Spleen (tissue), 11 donors: ENCODE data around the gene AGAP5. TPM values are rescaled to one million over a fixed set of nuclear protein-coding genes. Genes with fewer than 3 reads are reported as not detected.
A peak's percentile ranks its signal among the peaks of the same experiment; 100 is the strongest.
"Not testable (repeated sequence)": the region's sequence is repeated elsewhere in the genome, so short reads cannot be mapped to it uniquely, and the experiment has no call there.

Source experiments
- DNase-seq: peaks from one replicate; pipeline ENCODE4 v3.0.0-alpha.2; 2020
- H3K27ac ChIP-seq, 8 donors: fragments of 200-600 bp; sonication (generic) in 7 of 8; 1 replicate in 4 of 8; 2 replicates in 4 of 8; pipeline versions ENCODE4 v1.5.0 to v1.8.0; 2016 to 2021; ENCODE audit warnings: inconsistent platforms in 4 of 8, mild to moderate bottlenecking in 4 of 8, moderate library complexity in 1 of 8
- H3K27me3 ChIP-seq, 7 donors: fragments of 200-600 bp; sonication (generic) in 6 of 7; replicated peaks in 1 of 7; 1 replicate in 4 of 7; 2 replicates in 3 of 7; pipeline versions ENCODE4 v1.5.0 to v1.8.0; 2016 to 2021; ENCODE audit warnings: inconsistent platforms in 3 of 7, mild to moderate bottlenecking in 1 of 7
- H3K36me3 ChIP-seq, 6 donors: fragments of 200-600 bp; sonication (generic) in 5 of 6; 1 replicate in 4 of 6; 2 replicates in 2 of 6; pipeline versions ENCODE4 v1.5.0 to v1.8.0; 2016 to 2021; ENCODE audit warnings: inconsistent platforms in 2 of 6
- H3K4me1 ChIP-seq, 6 donors: fragments of 200-600 bp; sonication (generic) in 5 of 6; 1 replicate in 3 of 6; 2 replicates in 3 of 6; pipeline versions ENCODE4 v1.5.0 to v1.8.0; 2016 to 2021; ENCODE audit warnings: inconsistent platforms in 3 of 6
- H3K4me3 ChIP-seq, 8 donors: fragments of 200-600 bp; sonication (generic) in 7 of 8; 1 replicate in 4 of 8; 2 replicates in 4 of 8; pipeline versions ENCODE4 v1.5.0 to v1.8.0; 2016 to 2021; ENCODE audit warnings: inconsistent platforms in 4 of 8, mild to moderate bottlenecking in 4 of 8, moderate library complexity in 2 of 8
- H3K9me3 ChIP-seq, 8 donors: fragments of 200-600 bp; sonication (generic) in 7 of 8; 1 replicate in 4 of 8; 2 replicates in 4 of 8; pipeline versions ENCODE4 v1.5.0 to v1.8.0; 2016 to 2021; ENCODE audit warnings: inconsistent platforms in 4 of 8
- CTCF ChIP-seq, 11 experiments: fragments of 200-600 bp in 7 of 11; fragments of 450-650 bp in 4 of 11; sonication (generic) in 4 of 11; IDR thresholded peaks in 8 of 11; conservative IDR thresholded peaks in 3 of 11; 1 replicate in 7 of 11; 2 replicates in 4 of 11; pipeline versions ENCODE4 v1.4.0 to v1.8.0; 2016 to 2021; ENCODE audit warnings: antibody characterized with exemption in 11 of 11, inconsistent platforms in 4 of 11, mild to moderate bottlenecking in 1 of 11
- POLR2A ChIP-seq, 3 donors: fragments of 450-650 bp; IDR thresholded peaks; one replicate each; pipeline ENCODE4 v1.5.1; 2017; ENCODE audit warnings: antibody characterized with exemption in 3 of 3, mild to moderate bottlenecking in 1 of 3
- POLR2AphosphoS5 ChIP-seq, 3 donors: sonication (generic); formaldehyde crosslinking; IDR thresholded peaks; one replicate each; pipeline ENCODE4 v1.5.1; 2017; ENCODE audit warnings: antibody characterized with exemption in 3 of 3
- WGBS, 5 donors: extraction: QIAGEN DNeasy Blood & Tissue Kit in 3 of 5; methylation state at CpG; one replicate each; pipeline versions ENCODE4 v1.1.5 to v1.1.7; 2013 to 2018; 5-methylcytosine and 5-hydroxymethylcytosine counted together
- intact Hi-C: fragments of 100-400 bp; cut with DNase I; formaldehyde crosslinking; loops from one replicate; pipeline ENCODE4 v1.15.0; 2023; ENCODE audit warnings: low total_unique reads
- polyA plus RNA-seq, 3 donors: library from polyadenylated mRNA; stranded (reverse); fragments of 200-250 nt; gene quantifications; one replicate each; pipeline ENCODE4 v1.2.1, GENCODE V29; 2013
- total RNA-seq, 7 donors: library from RNA; depleted of rRNA in 3 of 7; stranded (reverse); fragments of >200 nt in 3 of 7; fragmentation: NEBNext Ultra II Directional in 4 of 7; extraction: Animal tissue kit (Norgen Biotek cat#: 25700) in 4 of 7; gene quantifications; one replicate each; pipeline versions ENCODE4 v1.1.0 to v1.2.1, GENCODE V29; 2016 to 2021
- donor health status: healthy with polysubstance abuse.
- donor health status: DM: no; HTN: no; CAD: no; lungs with moderate emphysema.
- donor health status: DM: no; HTN: no; CAD: no.
- donor health status: Bipolar disorder and iron deficiency.
- donor health status: healthy.
- donor health status: DM: no; HTN: no; CAD: no.
- donor health status: DM: yes; HTN: yes; CAD: no.

AGAP5 gene
- total and polyA plus RNA-seq, 10 donors = 2.6 to 15.7 (median 9.3) TPM

- H3K4me3 ChIP-seq, intact Hi-C loops, H3K27ac ChIP-seq, H3K9me3 ChIP-seq, H3K27me3 ChIP-seq, H3K36me3 ChIP-seq, H3K4me1 ChIP-seq: not testable (repeated sequence)
- WGBS, 5 donors = 68 to 100% (median 92%) methylated on average over 2 to 3 of the region's 3 CpGs
- DNase-seq = peak; percentile 8
Observed at GRCh38 chr10:73665581-73665980, 32.3 kb downstream of the AGAP5 start.

- intact Hi-C loops, H3K4me1 ChIP-seq, H3K27ac ChIP-seq, H3K36me3 ChIP-seq, H3K27me3 ChIP-seq, H3K9me3 ChIP-seq, H3K4me3 ChIP-seq: not testable (repeated sequence)
- WGBS, 5 donors = 79 to 90% (median 88%) methylated on average over 3 to 13 of the region's 13 CpGs; no CpG with 5 or more reads in 1 of the 5 donors
- peak; percentile 56 for DNase-seq
Observed at GRCh38 chr10:73664156-73665040, 33.5 kb downstream of the AGAP5 start.

GRCh38 chr10:73663621-73664020 lies 34.3 kb downstream of the AGAP5 start:
- DNase-seq = peak; percentile 32

GRCh38 chr10:73662705-73663104 lies 35.2 kb downstream of the AGAP5 start:
- peak; percentile 34 for DNase-seq
- intact Hi-C loops = not testable (repeated sequence)

More at GRCh38 chr10:73663621-73664020, 34.3 kb downstream of the AGAP5 start:
- H3K36me3 ChIP-seq, intact Hi-C loops, H3K4me1 ChIP-seq, H3K9me3 ChIP-seq, H3K4me3 ChIP-seq, H3K27me3 ChIP-seq, H3K27ac ChIP-seq: not testable (repeated sequence)
- WGBS, 5 donors = 73 to 89% (median 81%) methylated on average over 8 to 10 of the region's 10 CpGs

GRCh38 chr10:73655990-73656298 lies 42.0 kb downstream of the AGAP5 start, which contains the start of gene SYNPO2L:
TSS of gene SYNPO2L (minus strand) at chr10:73656029. CDS start at chr10:73655922, 107 bp downstream.
- Histone ChIP-seq H3K27me3 (no peaks in the 10 kb centered on the region), H3K9me3 (no peaks in the 10 kb centered on the region), H3K36me3 (no peaks in the 10 kb centered on the region), H3K27ac (no peak within 1 kb of the TSS), H3K4me3 (no peak within 1 kb of the TSS), H3K4me1 (peaks cover 0 to 4% (median 0%) of the 10 kb centered on the region in 6 donors)
- intact Hi-C loops = no loop called here
- no peak for DNase-seq
- TF ChIP-seq POLR2A (IDR thresholded peaks at IDR 0.05) (no peak), POLR2AphosphoS5 (IDR thresholded peaks at IDR 0.05) (no peak), CTCF (IDR thresholded peaks at IDR 0.05 in 8 of 11, conservative IDR thresholded peaks at IDR 0.05 in 3 of 11) (no peak)
- WGBS, 5 donors = 52 to 74% (median 64%) methylated on average over 5 of the region's 5 CpGs

More at GRCh38 chr10:73662705-73663104, 35.2 kb downstream of the AGAP5 start:
- not testable (repeated sequence) for H3K36me3 ChIP-seq, H3K9me3 ChIP-seq, H3K27me3 ChIP-seq, H3K4me1 ChIP-seq, H3K4me3 ChIP-seq, H3K27ac ChIP-seq
- WGBS, 5 donors = 70 to 86% (median 82%) methylated on average over 7 of the region's 7 CpGs

- Histone ChIP-seq H3K4me3 (no peak overlapping the region), H3K4me1 (peaks cover 0 to 4% (median 0%) of the 10 kb centered on the region in 6 donors), H3K36me3 (no peaks in the 10 kb centered on the region), H3K27me3 (no peaks in the 10 kb centered on the region), H3K9me3 (no peaks in the 10 kb centered on the region), H3K27ac (no peak overlapping the region)
- DNase-seq = no peak
- TF ChIP-seq POLR2AphosphoS5 (IDR thresholded peaks at IDR 0.05) (no peak), CTCF (IDR thresholded peaks at IDR 0.05 in 8 of 11, conservative IDR thresholded peaks at IDR 0.05 in 3 of 11) (no peak), POLR2A (IDR thresholded peaks at IDR 0.05) (no peak)
- intact Hi-C loops = no loop called here
- WGBS, 5 donors = 31 to 55% (median 36%) methylated on average over 11 to 12 of the region's 12 CpGs
Observed at GRCh38 chr10:73655257-73655989, 42.5 kb downstream of the AGAP5 start.
